ENCODE data around the gene ANKRD22.

DNA sequence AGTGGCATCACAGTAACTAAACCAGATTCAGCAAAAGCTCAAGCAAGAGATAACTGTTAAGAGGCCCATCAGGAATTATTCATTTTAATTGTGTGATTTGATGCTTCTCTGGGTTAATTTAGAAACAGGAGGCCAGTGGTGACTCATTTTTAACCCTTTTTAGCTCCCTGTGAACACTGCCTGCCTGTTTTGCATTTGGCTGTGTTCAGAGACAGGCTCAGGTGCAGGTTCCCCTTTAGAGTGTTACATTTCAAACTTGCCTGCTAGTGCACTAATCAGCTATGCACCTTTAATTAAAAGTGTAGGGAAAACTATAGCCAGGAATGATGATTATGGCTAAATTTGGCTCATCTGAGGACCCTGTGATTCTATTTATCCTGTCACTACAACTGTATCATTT is 34.9 kb upstream of the ANKRD22 start:
- TF ChIP-seq, protein P1, sequence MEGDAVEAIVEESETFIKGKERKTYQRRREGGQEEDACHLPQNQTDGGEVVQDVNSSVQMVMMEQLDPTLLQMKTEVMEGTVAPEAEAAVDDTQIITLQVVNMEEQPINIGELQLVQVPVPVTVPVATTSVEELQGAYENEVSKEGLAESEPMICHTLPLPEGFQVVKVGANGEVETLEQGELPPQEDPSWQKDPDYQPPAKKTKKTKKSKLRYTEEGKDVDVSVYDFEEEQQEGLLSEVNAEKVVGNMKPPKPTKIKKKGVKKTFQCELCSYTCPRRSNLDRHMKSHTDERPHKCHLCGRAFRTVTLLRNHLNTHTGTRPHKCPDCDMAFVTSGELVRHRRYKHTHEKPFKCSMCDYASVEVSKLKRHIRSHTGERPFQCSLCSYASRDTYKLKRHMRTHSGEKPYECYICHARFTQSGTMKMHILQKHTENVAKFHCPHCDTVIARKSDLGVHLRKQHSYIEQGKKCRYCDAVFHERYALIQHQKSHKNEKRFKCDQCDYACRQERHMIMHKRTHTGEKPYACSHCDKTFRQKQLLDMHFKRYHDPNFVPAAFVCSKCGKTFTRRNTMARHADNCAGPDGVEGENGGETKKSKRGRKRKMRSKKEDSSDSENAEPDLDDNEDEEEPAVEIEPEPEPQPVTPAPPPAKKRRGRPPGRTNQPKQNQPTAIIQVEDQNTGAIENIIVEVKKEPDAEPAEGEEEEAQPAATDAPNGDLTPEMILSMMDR (IDR thresholded peaks at IDR 0.05) = no peak
- TF ChIP-seq POLR2A (IDR thresholded peaks at IDR 0.05) = no peak

Data from adrenal gland (tissue), 5 donors.